ENCODE measurements around the gene ORAI3.

DNA sequence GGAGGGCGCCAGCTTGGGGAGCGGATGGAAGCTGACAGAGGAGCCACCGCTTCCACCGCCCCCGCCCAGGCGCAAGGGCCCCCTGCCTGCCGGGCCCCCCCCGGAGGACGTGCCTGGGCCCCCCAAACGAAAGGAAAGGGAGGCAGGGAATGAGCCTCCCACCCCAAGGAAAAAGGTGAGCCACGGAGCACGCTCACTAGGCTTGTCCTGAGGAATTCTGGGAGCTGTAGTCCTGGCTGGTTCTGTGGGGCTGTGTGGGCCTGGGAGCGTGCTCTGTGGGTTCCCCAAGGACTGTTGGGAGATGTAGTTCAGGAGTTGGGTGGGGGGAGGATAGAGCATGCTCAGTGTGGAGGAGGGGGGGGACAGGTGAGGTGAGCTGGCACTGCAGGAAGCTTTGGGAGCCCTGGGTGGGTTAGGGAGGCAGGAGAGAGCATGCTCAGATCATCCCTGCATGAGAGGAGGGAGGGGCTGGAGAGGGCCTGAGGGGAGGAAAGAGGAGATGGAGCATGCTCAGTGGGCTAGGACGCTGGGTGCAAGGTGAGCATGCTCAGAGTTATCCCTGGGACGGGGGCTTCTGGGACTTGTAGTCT is 21.0 kb upstream of the ORAI3 start:
- TF ChIP-seq, protein P1, sequence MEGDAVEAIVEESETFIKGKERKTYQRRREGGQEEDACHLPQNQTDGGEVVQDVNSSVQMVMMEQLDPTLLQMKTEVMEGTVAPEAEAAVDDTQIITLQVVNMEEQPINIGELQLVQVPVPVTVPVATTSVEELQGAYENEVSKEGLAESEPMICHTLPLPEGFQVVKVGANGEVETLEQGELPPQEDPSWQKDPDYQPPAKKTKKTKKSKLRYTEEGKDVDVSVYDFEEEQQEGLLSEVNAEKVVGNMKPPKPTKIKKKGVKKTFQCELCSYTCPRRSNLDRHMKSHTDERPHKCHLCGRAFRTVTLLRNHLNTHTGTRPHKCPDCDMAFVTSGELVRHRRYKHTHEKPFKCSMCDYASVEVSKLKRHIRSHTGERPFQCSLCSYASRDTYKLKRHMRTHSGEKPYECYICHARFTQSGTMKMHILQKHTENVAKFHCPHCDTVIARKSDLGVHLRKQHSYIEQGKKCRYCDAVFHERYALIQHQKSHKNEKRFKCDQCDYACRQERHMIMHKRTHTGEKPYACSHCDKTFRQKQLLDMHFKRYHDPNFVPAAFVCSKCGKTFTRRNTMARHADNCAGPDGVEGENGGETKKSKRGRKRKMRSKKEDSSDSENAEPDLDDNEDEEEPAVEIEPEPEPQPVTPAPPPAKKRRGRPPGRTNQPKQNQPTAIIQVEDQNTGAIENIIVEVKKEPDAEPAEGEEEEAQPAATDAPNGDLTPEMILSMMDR (IDR thresholded peaks at IDR 0.05): no peak
- TF ChIP-seq YY1 (IDR thresholded peaks at IDR 0.05; ENCODE audit: low read depth) (no peak), EP300 (IDR thresholded peaks at IDR 0.05; ENCODE audit: borderline replicate concordance in 1 of 2, low read depth in 1 of 2, low read length in 1 of 2) (no peak), GATA2 (CRISPR knock-in tag; IDR thresholded peaks at IDR 0.05) (no peak), EZH2phosphoT487 (IDR thresholded peaks at IDR 0.05; ENCODE audit: borderline replicate concordance, low read depth) (no peak), RFX5 (IDR thresholded peaks at IDR 0.05; ENCODE audit: low read length) (no peak), SMC3 (IDR thresholded peaks at IDR 0.05; ENCODE audit: low read depth, low read length) (no peak), POLR2AphosphoS5 (IDR thresholded peaks at IDR 0.05; ENCODE audit: low read depth, low read length) (no peak), JUND (IDR thresholded peaks at IDR 0.05) (no peak), RAD21 (IDR thresholded peaks at IDR 0.05; ENCODE audit: low read length) (no peak), FOXJ3 (CRISPR knock-in tag; IDR thresholded peaks at IDR 0.05) (no peak)
- TF ChIP-seq, protein P2, sequence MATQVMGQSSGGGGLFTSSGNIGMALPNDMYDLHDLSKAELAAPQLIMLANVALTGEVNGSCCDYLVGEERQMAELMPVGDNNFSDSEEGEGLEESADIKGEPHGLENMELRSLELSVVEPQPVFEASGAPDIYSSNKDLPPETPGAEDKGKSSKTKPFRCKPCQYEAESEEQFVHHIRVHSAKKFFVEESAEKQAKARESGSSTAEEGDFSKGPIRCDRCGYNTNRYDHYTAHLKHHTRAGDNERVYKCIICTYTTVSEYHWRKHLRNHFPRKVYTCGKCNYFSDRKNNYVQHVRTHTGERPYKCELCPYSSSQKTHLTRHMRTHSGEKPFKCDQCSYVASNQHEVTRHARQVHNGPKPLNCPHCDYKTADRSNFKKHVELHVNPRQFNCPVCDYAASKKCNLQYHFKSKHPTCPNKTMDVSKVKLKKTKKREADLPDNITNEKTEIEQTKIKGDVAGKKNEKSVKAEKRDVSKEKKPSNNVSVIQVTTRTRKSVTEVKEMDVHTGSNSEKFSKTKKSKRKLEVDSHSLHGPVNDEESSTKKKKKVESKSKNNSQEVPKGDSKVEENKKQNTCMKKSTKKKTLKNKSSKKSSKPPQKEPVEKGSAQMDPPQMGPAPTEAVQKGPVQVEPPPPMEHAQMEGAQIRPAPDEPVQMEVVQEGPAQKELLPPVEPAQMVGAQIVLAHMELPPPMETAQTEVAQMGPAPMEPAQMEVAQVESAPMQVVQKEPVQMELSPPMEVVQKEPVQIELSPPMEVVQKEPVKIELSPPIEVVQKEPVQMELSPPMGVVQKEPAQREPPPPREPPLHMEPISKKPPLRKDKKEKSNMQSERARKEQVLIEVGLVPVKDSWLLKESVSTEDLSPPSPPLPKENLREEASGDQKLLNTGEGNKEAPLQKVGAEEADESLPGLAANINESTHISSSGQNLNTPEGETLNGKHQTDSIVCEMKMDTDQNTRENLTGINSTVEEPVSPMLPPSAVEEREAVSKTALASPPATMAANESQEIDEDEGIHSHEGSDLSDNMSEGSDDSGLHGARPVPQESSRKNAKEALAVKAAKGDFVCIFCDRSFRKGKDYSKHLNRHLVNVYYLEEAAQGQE (IDR thresholded peaks at IDR 0.05; ENCODE audit: low read depth, low read length): no peak
